ENCODE measurements around the gene VWA3B.
"Not testable (repeated sequence)": the region's sequence is repeated elsewhere in the genome, so short reads cannot be mapped to it uniquely, and the experiment has no call there.

Gene VWA3B, protein sequence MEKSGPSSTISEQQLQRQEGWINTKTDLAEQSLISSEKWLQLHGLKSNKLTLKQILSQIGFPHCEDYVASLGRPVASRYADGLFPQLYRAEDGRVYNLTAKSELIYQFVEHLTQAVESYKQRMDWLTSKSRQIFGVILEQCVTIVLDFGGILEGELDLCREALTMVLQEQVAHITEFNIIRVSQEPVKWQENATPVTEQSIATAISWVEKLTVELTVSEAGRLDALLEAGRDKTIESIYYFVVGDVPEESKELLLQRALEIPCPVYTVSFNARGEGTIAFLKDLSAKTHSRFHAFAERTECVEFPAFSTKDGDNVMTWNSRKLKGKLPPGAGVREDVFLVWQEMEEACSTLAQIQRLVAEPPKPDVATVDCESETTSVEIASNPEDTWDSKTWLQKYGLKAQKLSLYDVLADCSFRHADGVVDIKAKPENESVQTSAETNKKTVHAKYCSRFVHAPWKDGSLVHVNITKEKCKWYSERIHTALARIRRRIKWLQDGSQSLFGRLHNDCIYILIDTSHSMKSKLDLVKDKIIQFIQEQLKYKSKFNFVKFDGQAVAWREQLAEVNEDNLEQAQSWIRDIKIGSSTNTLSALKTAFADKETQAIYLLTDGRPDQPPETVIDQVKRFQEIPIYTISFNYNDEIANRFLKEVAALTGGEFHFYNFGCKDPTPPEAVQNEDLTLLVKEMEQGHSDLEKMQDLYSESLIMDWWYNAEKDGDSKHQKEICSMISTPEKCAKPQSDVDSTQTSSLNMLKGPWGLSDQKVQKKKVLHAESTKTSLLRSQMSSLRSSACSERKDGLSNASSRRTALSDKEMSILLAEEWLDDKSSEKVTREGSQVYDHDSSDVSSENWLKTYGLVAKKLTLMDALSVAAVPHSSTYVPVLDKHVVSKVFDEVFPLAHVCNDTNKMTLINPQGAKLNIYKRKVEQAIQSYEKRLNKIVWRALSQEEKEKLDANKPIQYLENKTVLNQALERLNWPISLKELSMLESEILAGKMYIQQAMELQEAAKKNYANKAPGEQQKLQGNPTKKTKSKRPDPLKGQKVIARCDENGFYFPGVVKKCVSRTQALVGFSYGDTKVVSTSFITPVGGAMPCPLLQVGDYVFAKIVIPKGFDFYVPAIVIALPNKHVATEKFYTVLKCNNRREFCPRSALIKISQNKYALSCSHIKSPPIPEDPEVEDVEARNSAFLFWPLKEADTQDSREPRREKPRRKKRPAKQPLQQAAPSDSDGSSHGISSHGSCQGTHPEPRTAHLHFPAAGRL (N-terminal part only)

DNA sequence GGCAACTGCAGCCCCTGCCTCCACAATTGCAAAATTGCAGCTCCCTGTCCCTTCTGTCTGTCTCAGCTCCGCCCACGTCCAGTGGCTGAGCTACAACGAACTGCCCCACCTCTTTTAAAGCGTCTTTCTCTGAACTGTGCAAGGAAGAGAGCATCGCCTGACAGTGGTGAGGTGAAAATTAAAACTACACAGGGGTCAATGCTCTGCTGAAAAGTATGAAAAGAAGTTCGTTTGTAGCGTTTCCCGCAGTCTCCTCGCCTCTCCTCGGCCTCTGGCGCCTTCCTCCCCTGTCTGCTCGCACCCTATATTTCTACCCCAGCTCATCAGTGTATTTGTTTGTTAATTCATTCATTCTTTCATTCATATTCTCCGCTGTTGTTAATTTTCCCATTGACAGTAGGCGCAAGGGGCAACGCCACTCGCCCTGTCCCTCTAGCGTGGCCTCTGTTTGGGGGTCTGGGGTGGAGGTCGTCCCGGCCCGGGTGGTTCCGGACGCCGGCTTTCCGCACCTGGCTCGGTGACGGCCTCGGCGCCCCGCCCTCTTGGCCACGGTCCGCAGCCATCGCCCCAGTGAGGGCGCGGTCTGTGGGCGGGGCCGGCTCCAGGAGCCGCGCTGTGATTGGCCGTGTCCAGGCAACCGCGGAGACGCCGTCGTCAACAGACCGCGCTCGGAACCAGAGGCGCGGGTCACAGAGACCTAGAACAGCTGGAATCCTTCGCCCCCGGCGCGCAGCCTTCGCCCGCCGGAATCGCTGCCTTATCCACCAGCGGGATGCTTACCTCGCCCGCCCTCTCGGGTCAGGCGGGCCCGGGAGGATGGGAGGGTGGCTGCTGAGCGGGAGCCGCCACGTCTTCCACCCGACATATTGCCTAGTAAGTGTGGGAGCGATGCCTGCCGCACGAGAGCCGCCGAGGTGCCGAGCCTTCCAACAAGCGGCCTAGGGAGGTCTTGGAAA is at the start of gene VWA3B:
TSS of gene VWA3B (plus strand) at position 677 of the 956 bp plus-strand sequence. CDS start 5,926 bp downstream, outside the sequence.
- DNase-seq, result no peak

DNA sequence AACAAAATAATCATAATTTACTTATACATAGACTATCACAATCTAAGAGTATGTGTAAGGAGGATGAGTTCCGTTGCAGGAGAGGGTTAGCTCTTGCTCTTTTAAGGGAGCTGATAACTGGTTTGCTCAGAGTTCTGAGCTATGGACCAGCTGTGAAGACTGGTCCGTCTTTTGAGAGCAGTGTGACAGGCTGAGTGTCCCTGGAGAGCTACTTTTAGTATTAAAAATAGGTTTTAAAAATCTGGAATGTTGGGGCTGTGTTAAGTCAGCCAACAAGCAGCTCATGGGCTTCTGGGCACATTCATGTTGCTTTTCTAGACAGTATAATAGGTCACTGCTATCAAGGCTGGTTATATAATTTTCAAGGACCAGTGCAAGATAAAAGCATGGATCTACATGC is 49.8 kb upstream of the VWA3B start:
- DNase-seq, result no peak

DNA sequence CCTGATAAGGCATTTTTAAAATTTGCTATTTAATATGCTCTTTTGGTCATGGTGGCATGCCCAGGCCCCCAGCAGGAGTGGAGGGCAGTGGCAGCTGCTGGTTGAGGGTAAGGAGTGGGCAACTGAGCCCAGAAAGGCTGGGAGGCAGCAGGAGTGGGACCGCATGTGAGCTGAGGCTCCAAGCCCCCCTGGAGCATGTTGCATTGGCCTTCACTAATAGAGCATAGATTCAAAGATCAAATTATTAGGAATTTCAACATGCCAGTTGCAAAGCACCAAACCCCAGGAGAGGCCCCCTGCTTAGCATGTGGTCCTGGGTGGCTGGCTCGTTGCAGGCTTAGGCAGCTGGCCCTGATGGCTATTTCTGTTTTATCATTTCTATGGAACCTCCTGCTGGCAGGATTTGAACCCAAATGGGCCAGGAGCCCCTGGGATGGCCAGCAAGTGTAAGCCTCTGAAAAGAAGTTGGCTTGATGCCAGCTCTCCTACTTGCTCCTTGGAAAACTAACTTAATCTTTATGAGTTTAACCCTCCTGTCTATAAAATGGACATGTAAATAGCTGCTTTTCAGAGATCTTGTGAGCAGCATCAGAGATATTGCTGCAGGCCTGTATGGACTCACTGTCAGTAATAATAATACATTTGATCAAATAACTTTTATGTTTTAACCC is 49.2 kb upstream of the VWA3B start:
- DNase-seq, result no peak

DNA sequence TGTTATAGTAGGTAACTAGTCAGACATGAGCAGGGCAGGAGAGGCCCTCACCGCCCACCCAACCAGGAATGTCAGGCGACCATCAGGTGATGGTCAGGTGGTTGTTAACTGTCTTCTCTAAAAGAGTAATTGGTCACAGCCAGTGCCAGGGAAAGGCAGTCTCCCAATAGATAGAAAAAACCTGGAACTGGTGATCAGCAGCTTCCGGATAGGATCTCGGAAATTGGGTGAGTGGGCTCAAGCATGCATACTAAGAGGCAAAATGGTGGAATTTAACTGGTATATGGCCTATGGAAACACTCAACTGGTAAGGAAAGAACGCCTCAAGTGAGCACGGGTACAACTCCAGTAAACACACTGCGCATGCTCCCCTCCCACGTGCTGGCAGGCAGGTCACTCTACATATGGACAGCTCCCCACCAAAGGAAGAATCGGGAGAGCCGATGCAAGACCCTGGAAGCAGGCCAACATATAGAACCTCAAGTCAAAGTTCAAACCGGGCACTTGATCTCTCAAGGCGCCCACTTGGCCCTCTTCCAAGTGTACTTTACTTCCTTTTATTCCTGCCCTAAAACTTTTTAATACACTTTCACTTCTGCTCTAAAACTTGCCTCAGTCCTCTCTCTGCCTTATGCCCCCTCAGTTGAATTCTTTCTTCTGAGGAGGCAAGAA is 47.7 kb upstream of the VWA3B start:
- DNase-seq, result no peak

DNA sequence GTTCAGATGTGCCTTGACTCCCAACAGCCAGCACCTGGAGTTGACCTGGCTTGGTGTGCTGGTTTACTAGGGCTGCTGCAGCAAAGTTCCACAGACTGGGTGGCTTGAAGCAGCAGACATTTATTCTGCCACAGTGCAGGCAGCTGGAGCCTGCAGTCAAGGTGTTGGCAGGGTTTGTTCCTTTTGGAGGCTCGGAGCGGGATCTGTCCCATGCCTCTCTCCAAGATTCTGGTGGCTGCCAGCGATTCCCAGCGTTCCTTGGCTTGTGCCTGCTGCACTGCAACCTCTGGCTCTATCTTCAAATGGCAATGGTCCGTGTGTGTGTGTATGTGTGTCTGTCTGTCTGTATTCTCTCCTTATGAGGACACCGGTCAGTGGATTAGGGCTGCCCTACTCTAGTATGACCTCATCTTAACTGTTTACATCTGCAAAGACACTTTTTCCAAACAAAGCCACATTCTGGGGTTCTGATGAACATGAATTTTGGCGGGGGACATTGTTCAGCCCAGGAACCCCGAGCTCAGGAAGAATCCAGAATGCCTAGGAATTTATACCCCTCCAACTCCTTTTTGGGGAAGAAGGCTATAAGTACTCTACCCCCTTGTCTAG is 46.5 kb upstream of the VWA3B start:
- DNase-seq, result no peak

DNA sequence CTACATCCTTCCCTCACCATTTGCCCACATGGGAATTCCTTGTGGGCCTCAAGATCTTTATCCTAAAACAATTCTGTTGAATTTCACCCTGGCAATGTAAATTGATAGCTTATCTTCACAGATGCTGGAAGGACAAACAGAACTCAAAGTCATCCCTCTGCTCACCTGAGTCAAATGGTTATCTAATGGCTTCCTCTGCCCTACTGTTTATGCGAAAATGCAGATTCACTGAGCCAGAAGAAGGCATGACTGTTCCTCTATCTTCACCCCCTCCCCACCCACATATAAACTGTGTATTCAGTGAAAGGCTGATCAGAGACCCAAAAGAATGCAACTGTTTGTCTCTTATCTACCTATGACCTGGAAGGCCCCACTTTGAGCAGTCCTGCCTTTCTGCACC is 43.9 kb upstream of the VWA3B start:
- no peak for DNase-seq

DNA sequence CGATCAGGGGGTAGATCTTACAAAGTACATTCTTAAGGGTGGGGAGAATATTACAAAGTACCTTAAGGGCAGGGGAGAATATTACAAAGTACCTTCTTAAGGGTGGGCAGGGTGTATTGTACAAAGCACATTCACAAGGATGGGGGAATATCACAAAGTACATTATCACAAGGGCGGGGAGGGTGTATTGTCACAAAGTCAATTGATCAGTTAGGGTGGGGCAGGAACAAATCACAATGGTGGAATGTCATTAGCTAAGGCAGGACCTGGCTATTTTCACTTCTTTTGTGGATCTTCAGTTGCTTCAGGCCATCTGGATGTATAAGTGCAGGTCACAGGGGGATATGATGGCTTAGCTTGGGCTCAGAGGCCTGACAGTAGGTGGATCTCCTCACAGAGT is 42.2 kb upstream of the VWA3B start:
- DNase-seq, result not testable (repeated sequence)

DNA sequence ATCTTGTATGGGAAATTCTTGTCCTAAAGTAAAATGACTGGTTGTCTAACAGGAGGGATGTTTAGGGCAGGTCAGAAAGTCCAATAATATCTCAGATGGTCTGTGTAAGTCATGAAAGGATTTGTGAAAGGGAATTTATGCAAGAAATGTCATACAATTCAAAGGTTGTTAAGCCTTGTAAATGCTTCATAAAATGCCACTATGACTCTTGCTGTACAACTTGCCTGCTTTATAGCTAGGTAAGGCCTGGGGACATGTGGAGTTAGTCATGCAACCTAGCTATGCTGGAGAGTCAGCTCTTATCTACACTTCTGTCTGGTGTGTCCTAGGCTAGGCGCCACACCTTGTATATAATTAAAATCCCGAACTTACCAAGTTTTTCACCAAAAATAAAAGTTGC is 36.9 kb upstream of the VWA3B start:
- DNase-seq, result no peak

DNA sequence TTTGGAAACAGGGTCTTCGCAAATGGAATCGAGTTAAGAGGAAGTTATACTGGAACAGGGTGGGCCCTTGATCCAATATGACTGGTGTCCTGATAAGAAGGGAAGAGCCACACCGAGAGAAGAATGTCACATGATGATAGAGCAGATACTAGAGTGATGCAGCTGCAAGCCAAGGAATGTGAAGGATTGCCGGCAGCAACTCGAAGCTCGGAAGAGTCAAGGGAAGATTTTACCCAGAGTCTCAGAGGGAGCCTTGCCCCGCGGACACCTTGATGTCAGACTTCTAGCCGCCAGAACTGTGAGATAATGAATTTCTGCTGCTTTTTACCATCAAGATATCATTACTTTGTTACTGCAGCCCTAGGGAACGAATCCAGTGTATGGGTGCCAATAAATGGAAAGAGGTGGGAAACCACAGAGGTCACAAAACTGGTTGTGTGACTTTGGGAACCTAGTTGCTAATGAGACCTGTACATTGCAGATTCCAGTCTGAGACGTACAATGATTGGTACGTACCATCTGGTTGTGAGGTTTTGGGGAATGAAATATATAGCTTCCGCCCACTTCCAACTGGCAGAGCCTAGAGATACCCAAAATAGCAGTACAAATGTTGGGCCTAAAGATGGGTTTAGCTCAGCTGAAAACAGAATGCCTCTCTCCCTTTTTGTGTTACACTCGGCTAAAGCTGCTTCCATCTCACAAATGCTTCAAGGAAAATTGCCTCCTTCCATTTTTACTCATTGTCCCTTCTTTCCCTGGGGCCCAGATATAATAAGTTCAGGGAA is 28.6 kb upstream of the VWA3B start:
- no peak for DNase-seq

DNA sequence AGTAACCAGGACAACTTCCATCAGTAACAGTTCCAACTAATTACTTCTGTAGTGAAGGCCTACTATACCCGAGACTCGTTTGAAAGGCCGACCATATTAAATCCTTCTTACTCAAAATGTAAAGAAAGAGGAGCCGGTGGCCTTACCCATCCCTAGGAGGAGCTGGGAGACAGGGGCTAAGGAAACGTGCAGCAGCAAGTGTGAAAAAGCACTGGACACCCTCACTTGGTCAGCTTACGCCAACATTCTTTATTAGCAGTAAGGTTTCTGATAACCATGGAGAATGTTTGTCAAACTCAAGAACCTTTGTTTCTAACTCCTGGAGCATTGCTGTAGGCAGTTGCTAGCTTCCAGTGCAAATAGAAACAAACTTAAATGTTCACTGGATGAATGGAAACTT is 26.7 kb upstream of the VWA3B start:
- no peak for DNase-seq

DNA sequence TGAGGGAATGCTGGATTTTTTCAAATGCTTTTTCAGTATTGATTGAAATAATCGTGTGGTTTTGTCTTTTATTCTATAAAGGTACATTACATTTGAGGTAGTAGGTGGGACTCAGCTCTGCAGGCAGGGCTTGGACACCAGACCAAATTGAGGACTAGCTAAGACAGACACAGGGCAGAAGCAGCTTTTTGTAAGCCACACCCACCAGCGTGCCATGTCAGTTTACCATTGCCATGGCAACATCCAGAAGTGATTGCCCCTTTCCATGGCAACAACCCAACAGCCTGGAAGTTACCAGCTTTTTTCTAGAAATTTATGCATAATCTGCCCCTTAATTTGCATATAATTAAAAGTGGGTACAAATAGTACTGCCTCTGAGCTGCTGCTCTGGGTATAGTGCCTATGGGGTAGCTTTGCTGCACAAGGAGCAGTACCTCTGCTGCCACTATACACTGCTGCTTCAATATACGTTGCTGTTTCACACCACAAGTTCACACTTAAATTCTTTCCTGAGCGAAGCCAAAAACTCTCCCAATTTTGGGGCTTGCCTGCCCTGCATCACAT is 23.6 kb upstream of the VWA3B start:
- DNase-seq, result no peak

DNA sequence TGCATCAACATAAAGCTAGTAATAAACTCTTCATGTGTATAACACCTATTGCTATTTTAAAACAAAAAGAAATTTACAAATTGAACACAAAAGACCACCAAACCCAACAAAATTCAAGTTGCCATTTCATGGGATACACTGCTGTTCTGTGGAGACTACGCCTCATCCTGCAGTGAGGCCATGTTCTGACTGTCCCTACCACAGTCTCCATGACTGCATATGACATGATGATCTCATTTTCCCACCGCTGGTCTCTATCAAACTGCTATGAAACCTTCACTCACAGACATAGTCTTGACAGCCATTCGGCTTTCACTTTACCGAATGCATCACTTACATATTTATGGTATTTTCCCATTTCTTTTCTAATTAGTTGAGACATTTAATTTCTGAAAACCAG is 21.2 kb upstream of the VWA3B start:
- no peak for DNase-seq

DNA sequence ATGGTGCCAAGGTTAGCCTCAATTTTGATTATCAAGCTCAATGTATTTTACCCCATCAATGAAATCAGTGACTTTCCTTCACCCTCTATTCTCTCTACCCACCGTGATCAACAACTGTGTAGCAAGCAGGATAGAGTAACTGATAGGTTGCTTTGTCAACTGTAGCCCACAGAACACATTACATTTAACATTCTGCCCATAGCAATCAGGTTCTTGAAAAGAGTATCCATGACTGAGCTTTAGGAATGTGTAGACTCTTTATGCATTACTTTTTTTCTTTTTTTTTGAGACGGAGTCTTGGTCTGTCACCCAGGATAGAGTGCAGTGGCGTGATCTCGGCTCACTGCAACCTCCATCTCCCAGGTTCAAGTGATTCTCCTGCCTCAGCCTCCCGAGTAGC is 19.8 kb upstream of the VWA3B start:
- no peak for DNase-seq

DNA sequence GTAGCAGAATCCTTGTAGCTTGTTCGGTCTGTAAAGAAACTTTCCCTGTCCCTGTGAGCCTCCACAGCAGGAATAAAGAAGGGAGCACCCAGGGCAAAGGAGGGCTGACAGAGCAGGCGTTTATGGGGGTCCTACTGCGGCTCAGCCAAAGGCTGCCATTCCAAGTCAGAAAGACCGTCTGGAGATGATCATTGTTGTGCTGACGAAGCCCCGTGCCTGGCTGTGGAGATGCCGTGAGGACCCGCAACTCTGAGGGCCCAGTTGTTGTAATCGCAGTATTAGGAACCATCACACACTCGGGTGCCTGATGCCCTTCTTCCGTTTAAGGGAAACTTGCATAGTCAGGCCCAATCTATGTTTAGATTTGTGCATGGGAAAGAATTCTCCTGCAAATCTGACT is 16.9 kb upstream of the VWA3B start:
- DNase-seq, result no peak

DNA sequence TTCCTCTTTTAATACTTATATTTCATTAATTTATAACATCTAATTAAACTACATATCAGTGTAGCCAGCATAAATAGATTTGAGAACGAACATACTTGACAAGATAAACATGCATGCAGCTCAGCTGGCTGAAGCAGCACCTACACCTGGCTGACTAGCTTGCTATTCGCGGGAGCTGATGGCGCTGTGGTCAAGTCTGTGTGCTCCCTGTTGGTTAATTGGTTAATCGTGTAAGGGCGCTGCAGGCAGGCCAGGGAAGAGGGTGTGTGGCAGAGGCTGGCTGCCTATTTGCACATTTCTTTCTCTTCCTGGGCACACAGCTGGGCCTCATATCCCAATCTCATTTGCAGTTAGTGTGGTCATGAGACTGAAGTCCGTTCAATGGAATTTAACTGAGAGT is 14.5 kb upstream of the VWA3B start:
- DNase-seq, result no peak

DNA sequence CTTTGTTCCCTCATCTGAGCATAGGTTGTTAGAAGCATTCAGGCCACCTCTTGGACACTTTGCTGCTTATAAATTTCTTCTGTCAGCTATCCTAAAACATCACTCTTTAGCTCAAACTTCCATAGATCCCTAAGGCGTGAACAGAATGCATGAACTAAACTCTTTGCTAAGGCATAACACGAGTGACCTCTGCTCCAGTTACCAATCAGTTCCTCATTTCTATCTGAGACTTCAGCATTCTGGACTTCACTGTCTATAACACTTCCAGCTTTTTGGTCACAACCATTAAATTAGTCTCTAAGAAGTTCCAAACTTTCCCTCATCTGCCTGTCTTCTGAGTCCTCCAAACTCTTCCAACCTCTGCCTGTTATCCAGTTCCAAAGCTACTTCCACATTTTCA is 8.3 kb upstream of the VWA3B start:
- no peak for DNase-seq

DNA sequence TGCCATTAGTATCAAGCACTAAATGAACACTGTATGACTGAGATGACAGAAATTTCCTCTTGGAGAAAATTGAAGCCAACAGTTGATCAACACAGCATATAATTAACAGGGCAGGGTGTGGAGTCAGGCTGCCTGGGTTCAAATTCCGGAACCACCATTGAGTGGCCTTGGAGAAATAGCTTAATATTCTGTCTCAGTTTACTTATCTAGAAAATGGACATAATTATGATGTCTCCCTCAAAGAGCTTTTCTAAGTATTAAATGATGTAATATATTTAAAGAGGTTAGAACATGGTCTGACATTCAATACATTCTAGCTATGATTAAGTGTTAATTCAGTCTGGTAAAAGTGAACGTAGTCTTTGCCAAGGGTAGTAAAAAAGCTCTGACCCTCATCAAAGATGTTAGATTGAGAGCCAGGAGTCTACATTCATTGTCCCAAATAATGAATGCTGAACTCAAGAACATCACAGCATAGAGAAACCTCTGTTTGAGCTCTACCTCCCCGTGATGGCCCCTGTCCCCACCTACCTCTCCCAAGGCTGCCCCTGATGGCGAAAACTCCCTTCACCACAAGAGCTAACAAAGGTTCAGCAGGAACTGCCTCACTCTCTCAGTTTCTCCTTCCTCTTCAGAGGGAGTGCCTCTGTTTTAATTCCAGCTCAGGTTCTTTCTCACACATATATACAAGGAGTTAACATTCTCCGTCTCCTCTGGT is 2.7 kb upstream of the VWA3B start:
- DNase-seq, result no peak

DNA sequence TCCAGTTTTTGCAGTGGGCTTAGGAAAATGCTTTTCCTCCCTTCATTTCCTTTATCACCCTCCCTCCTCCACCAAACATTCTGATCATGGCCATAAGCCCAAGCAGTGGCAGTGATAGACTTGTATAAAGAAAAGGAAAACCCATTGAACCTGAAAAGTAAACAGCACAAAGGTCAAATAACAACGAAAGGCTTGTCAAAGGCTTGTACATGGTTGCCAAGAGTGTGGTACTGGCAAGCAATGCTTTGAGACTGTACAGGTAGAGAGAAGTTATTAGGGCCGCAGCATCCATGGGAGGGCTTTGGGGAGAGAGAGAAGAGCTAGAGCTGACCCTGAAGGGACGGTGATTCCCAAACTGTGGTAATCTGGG is 2.1 kb upstream of the VWA3B start:
- no peak for DNase-seq

DNA sequence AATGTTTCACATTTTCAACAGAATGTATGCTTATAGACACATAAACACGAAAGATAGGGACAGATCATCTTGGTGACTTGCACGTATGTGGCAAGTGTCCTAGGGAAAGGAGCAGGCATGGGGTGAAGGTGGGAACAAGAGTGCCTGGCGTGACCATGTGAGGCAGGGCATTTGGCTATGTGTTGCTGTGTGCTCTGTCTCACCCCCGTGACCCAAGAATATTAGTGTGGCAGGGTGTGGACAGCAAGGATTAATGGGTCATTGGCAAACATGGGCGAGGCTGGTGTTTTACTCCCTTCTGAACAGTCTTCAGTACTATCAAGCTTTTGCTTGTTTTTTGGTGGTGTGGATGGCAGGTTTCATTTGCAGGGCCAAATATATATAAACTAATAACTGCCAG is 1.3 kb upstream of the VWA3B start:
- DNase-seq, result no peak

Data from SHP77 treated with DMSO at 0.1 percent for 48 hours (cell line).